ENCODE data around the gene AAGAB. TPM values are rescaled to one million over a fixed set of nuclear protein-coding genes. Genes with fewer than 3 reads are reported as not detected.

AAGAB gene
- total RNA-seq, 4 donors from 2014 or later: 29.4 to 39.2 (median 30.9) TPM

- H3K4me3 ChIP-seq: no peak overlapping the region
- H3K27ac ChIP-seq: no peak overlapping the region
- DNase-seq: no peak
- peaks cover 15 to 22% of the 10 kb centered on the region in 2 donors for H3K4me1 ChIP-seq
- intact Hi-C loops (cut with DNase I; ENCODE audit: low total_unique reads): loop anchor here (10.0 kb wide), 1 partner anchor 289 kb away; the partner anchor contains the start of gene MAP2K5
- no peak for TF ChIP-seq CTCF (IDR thresholded peaks at IDR 0.05 in 4 of 5, conservative IDR thresholded peaks at IDR 0.05 in 1 of 5)
- H3K9me3 ChIP-seq: no peaks in the 10 kb centered on the region
- no peaks in the 10 kb centered on the region for H3K36me3 ChIP-seq
- H3K27me3 ChIP-seq: no peaks in the 10 kb centered on the region
- no peak for ATAC-seq
- in situ Hi-C loops (cut with MboI; ENCODE audit: low sequenced_read_pairs in 4 of 4): loop anchor here in 1 of 4 donors (10.0 kb wide), 1 partner anchor 191 kb away; the partner anchor contains the start of gene SMAD3
Observed at GRCh38 chr15:67256051-67256450, 1.6 kb upstream of the AAGAB start.

GRCh38 chr15:67253549-67254237, 768 bp downstream of the AAGAB start:
- Histone ChIP-seq H3K9me3 (no peaks in the 10 kb centered on the region), H3K36me3 (no peaks in the 10 kb centered on the region), H3K27me3 (no peaks in the 10 kb centered on the region), H3K4me3 (peak overlapping the region; percentile 68 to 89 (median 84)), H3K27ac (peak overlapping the region; percentile 90 to 96 (median 94)), H3K4me1 (peaks cover 15 to 22% of the 10 kb centered on the region in 2 donors)
- intact Hi-C loops (cut with DNase I; ENCODE audit: low total_unique reads) (loop anchor here (5.0 to 10.0 kb wide), 5 partner anchors 46 to 291 kb away; partner anchors contain the start of genes MAP2K5 and SMAD3), in situ Hi-C loops (cut with MboI; ENCODE audit: low sequenced_read_pairs in 4 of 4) (loop anchor here in 1 of 4 donors (10.0 kb wide), 1 partner anchor 189 kb away; the partner anchor contains the start of gene SMAD3)
- no peak for DNase-seq
- TF ChIP-seq CTCF (IDR thresholded peaks at IDR 0.05 in 4 of 5, conservative IDR thresholded peaks at IDR 0.05 in 1 of 5): no peak
- TF ChIP-seq POLR2A (IDR thresholded peaks at IDR 0.05): no peak
- ATAC-seq: peak; percentile 6 to 10

GRCh38 chr15:67253101-67253500, 1.4 kb downstream of the AAGAB start:
- in situ Hi-C loops (cut with MboI; ENCODE audit: low sequenced_read_pairs in 4 of 4) (loop anchor here in 1 of 4 donors (10.0 kb wide), 1 partner anchor 188 kb away; the partner anchor contains the start of gene SMAD3), intact Hi-C loops (cut with DNase I; ENCODE audit: low total_unique reads) (loop anchor here (5.0 to 10.0 kb wide), 5 partner anchors 46 to 292 kb away; partner anchors contain the start of genes MAP2K5 and SMAD3)
- Histone ChIP-seq H3K27me3 (no peaks in the 10 kb centered on the region), H3K4me3 (peak overlapping the region; percentile 68 to 89 (median 84)), H3K27ac (peak overlapping the region; percentile 90 to 96 (median 94)), H3K9me3 (no peaks in the 10 kb centered on the region), H3K4me1 (peaks cover 15 to 22% of the 10 kb centered on the region in 2 donors), H3K36me3 (no peaks in the 10 kb centered on the region)
- TF ChIP-seq CTCF (IDR thresholded peaks at IDR 0.05 in 4 of 5, conservative IDR thresholded peaks at IDR 0.05 in 1 of 5) (no peak), POLR2A (IDR thresholded peaks at IDR 0.05) (no peak)
- DNase-seq (no peak), ATAC-seq (no peak)

GRCh38 chr15:67251318-67251717, 3.1 kb downstream of the AAGAB start:
- in situ Hi-C loops (cut with MboI; ENCODE audit: low sequenced_read_pairs in 4 of 4) (loop anchor here in 1 of 4 donors (10.0 kb wide), 1 partner anchor 187 kb away; the partner anchor contains the start of gene SMAD3), intact Hi-C loops (cut with DNase I; ENCODE audit: low total_unique reads) (loop anchor here (5.0 to 10.0 kb wide), 5 partner anchors 44 to 293 kb away; partner anchors contain the start of genes MAP2K5 and SMAD3)
- H3K27me3 ChIP-seq: no peaks in the 10 kb centered on the region
- DNase-seq: no peak
- no peak for ATAC-seq
- H3K36me3 ChIP-seq: peaks cover 0 to 4% of the 10 kb centered on the region in 2 donors
- TF ChIP-seq CTCF (IDR thresholded peaks at IDR 0.05 in 4 of 5, conservative IDR thresholded peaks at IDR 0.05 in 1 of 5) (no peak), POLR2A (IDR thresholded peaks at IDR 0.05) (no peak)
- peaks cover 0 to 4% (median 0%) of the 10 kb centered on the region in 3 donors for H3K9me3 ChIP-seq
- no peak overlapping the region for H3K4me3 ChIP-seq
- no peak overlapping the region for H3K27ac ChIP-seq
- peaks cover 15 to 22% of the 10 kb centered on the region in 2 donors for H3K4me1 ChIP-seq
